HK-2 (cell line): ENCODE results near the gene PLAU.
A peak's percentile ranks its signal among the peaks of the same experiment; 100 is the strongest.

Experiments
- DNase-seq: peaks from one replicate; pipeline ENCODE4 v3.0.0-alpha.2; 2018; ENCODE audit not compliant: unreplicated experiment

PLAU gene

DNA sequence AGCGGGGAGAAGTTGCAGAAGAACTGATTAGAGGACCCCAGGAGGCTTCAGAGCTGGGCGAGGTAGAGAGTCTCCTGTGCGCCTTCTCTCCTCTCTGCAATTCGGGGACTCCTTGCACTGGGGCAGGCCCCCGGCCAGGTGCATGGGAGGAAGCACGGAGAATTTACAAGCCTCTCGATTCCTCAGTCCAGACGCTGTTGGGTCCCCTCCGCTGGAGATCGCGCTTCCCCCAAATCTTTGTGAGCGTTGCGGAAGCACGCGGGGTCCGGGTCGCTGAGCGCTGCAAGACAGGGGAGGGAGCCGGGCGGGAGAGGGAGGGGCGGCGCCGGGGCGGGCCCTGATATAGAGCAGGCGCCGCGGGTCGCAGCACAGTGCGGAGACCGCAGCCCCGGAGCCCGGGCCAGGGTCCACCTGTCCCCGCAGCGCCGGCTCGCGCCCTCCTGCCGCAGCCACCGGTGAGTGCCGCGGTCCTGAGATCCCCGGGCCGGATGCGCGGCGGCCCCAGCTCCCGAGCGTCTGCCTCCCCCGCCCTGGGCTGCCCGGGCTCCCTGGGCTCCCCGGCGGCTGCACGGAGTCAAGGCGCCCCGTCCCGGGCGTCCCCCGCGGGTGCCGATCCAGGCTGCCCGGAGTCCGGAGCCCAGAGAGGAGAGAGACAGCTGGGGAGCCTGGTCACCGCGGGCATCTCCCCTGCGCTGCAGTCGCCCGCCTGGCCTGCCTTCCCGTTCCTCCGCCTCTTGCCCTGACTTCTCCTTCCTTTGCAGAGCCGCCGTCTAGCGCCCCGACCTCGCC, at the start of gene PLAU:
PLAU (plus strand) TSS at position 369 of the 789 bp plus-strand sequence. CDS start 424 bp downstream, outside the sequence.
- peak; percentile 69 for DNase-seq

DNA sequence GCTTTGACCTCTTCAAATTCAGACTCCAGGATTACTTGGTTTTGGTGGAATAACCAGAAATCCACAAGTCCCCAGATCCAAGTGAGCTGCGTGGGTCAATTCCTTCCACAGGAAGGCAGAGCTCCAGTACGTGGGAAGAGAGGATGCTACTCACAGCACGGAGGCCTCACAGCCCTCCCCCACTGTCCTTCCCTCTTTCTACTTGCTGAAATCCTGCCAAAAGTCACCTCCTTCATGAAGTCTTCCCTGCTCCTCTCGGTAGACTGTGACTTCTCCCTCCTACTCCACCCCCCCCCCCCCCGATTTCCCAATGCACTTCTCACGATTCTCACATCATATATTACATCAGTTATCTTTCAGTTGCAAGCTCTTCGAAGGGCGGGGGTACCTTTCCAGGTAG, 48.9 kb upstream of the PLAU start:
- no peak for DNase-seq

DNA sequence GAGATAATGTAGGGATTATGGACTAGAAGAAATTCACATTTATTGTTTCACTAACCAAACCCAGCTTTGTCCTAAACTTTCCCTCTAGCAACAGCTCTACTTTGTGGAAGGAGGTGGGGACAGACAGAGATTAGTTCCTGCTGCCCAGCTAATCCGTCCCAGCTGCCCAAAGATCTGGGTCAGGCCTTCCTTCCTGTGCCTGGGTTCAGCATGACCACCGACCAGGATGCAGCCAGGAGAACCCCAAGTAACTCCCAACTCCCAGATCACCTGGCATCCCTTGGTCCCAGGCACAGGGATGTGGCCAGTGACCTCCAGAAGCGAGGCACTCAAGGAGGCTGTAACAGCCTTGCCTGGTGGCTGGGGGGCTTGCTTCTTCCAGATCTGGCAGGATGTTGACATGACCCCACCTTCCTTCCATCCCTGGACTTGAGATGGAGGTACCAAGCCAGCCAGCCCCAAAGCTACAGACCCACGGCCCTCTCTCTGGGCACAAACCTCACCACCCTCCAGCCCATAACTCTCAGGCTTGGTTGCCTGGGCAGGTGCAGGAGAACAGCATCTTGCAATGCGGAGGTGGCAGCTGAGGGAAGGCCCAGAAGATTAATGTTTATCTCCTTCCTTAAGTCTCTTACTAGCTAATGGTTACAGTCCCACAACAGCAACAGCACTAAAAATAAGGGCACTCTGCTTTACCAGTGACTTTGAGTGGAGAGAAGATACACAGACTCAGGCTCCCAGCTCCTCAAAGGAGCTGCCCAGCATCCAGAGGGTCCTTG, 47.7 kb upstream of the PLAU start:
- DNase-seq, result no peak

DNA sequence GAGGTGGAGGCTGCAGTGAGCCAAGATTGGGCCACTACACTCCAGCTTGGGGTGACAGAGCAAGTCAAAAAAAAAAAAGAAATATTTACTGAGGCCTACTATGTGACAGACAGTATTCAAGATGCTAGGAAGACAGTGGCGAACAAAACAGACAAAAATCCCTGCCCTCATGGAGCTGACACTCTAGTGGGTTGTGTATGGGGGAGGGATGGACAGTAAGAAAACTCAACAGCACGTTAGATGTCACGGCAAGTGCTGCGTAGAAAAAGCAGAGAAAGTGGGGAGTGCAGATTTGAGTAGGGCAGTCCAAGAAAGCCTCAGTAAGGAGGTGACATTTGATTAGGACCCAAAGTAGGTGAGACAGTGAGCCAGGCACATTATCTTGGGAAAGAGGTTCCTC, 46.7 kb upstream of the PLAU start:
- no peak for DNase-seq

DNA sequence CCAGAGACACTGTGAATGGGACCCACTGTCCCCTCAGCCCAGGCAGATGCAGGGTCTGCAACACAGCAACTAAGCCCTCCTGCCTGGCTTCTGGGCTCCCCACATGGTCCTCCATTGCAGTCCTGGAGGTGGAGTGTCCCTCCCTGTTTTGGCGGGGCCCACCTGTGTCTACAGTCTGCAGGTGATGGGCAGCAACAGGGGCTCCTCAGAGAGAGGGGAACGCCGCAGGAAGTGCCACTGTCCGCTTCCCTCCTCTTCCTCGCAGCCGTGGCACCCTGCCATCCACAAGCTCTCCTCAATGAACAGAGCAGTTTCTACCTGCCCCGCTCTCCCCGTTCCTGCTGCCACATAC, 45.8 kb upstream of the PLAU start:
- no peak for DNase-seq

DNA sequence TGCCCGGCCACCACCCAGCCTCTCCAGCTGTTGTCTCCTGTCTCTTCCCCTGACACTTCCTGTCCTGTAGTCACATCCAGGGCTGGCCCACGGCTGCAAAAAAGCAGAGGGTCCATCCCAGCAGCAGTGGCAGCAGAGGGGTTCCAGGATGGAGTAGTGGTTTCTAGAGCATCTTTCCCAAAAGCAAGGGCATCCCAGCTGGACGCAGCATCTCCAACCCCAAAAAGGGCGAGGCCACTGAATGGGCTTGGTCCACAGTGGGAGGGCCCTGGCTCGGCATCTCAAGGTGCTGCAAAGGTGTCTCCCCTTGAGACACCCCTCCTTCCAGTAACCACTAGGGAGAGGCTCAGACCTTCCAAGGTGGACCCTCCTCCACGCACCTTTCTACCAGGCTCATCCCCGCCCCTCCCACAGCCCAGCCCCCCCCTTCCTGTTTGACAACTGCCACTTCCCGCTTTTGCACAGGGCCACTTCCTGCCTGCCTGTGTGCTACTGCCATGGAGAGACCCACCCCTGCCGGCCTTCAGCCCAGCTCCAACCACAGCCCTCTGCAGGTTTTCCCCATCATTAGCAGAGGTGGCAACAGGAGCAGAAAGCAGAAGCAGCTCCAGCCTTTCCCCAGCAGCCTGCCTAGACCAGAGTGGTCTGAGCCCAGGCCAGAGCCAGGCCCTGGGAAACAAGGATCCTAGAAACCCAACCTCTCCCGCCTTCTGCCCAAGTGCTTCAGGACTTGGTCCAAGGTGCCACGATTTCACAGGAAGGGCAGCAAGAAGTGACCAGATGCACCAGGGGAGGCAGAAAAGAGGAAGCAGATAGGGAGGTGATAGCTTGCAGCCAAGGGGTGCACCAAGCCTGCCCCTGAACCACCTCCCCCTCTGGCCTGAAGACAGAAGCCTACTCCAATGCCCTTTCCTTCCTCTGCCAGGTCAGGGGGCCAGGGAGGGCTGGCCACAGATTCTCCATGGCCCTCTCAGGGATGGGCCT, 45.2 kb upstream of the PLAU start:
- DNase-seq, result no peak

DNA sequence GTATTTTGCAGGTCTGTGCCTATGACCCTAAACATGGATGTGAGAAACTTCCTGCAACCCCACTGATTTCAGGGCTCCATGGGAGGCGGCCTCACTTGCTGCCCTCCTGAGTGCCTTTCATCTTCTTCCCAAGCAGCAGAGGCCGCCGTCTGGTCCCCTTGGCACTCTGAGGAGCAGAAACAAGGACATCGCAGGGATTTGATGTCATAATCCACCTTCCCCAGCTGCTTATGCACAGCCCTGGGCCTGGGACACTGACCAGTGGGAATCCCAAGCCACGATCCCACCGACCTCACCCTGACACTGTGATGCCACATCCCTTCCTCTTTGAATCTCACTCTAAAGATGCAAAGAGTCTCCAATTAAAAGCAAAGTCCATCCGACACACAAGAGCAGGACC, 44.3 kb upstream of the PLAU start:
- DNase-seq, result no peak

DNA sequence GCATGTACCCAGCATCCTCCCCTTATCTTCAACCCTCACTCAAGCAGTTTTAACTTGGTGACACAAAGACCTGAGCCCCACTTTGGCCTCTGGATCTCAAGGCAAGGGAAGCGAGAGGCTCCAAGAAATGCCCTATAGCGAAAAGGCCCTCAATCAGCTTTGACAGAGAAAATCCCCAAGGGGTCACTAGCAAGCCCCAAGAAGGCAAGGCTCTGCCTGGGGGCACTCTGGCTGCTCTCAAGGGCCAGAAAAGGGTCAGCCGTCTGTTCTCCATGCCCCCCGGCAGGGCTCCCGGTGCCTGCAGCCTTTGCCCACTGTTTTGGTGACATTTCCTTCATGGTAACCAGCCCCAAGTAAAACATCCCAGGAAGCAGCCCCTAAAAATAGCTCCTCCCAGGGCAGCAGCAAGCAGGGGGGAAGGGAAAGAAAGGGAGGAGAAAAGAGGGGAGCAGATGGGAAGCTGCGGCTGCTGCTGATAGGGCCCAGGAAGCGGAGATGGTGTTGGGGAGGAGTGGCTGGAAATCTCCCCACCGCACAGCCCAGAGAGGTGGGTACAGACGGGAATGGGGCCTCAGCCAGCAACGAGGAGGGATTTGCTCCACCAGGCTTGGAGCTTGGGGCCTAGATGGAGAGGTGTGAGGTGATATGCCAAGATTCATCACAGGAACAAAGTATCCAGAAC, 43.7 kb upstream of the PLAU start:
- no peak for DNase-seq

DNA sequence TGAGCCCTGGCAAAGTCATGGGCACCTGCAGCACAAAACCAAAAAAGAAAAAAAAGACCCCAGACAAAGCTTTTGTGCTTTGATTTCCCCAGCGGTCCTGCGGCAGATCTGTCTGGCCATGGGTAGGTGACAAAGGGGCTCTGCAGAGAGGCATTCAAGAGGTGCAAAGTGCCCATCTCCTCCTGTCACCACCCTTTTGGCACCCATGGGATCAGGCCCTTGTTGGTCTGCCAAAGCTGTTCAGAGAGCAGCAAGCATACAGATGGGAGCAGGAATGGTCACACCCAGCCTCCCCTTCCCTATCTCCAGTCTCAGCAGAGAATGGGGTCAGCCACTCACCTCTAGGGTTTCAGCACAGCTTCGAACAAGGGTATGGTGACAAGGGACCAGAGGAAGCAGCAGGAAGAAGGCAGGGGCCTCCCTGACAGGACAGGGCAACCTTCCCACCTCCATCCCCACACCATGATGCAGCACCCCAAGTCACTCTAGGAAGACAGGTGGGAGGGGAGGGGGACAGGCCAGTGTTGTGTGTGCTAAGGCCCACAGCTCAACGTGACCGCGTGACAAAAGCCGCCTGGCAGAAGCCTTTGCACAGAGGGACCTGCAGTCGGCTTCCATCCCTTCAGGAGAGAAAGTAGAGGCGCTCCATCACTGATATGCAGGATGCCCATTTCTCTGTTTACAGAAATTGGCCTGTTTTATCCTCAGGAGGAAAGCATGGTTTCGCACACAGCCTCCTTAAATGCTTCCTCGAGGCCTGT, 42.9 kb upstream of the PLAU start:
- no peak for DNase-seq

DNA sequence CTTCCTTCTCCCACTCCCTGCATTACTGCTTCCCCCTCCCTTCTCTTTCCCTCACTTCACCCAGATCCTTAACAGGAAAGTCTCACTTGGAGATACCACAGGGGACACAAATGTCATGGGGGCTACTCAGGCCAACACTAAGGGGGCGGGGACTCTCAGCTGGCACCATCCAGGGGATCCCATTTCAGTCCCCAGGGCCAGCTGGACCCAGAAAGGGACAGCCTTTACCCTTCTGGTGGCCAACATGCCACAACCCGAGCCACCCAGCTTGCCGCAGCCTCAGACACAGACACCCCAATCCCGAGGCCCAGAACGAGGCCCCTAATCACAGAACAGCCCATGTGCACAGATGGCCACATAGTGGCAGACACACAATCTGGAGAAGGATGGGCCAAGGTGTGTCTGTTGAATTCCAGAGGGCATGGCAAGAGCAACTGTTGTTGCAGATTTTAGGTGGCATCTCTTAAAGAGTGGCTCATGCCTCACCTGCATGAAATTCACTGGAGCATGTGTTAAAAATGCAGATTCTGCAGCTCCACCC, 42.2 kb upstream of the PLAU start:
- DNase-seq, result no peak

DNA sequence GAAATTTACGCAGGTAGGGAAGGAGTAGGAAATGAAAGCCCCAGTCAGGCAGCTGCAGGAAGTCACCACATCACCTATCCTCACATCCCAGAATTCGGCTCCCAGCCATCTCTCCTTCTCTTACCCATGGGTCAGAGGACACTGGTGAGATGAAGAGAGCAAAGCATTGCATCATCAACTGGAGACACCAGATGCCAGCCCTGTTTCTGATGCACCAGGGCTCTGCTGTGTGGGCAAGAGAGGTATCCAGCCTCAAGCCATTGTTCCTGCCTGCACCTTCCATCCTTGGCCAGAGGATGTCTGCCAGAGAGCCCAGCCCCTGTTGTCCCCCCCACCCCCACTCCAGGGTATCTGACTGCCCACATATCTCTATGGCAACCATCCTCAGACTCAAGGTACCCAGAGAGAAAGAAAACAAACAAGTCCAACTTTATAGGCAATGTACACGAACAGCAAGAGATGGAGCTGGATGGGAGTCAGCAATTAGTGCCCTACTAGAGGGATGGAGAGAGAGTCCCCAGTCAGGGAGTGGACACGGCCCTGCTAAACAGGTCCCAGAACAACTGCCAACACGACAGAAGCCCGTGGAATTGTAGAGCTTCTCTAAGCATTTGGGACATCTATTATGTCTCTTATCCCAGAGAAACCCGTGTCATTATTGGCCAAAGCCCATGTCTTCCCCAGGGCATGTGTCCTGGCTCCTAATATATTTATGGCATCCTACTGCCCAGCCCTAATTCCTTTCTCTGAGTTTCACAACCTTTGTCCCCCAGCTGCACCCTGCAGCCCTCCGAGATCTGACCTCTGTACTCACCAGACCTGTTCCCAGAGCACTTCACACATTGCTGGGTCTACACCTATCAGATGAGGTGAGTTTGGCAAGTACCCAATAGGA, 39.4 kb upstream of the PLAU start:
- DNase-seq, result no peak

DNA sequence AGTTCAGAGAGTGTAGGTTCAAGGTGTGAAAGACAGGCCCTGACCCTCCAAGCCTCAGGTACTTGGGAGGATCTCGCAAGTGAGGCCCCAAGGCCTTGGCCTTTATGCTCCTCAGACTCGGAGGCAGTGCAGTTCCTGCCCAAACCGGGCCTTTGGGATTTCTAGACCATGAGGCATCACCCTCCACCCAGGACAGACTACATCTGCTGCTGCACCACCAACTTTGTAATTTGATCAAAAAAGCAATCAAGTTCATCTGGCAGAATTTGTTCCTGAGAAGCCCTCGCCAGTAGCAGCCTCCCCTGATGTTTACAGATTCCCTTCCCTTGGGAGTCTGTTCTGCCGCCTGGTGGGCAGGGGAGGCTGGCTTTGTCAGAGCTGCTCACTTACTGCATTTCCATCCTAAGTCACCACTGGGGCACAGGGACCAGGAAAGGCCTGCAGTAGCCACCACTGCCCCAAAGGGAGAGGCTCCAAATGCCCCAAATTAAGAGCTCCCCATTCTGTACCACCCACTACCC, 38.7 kb upstream of the PLAU start:
- no peak for DNase-seq

DNA sequence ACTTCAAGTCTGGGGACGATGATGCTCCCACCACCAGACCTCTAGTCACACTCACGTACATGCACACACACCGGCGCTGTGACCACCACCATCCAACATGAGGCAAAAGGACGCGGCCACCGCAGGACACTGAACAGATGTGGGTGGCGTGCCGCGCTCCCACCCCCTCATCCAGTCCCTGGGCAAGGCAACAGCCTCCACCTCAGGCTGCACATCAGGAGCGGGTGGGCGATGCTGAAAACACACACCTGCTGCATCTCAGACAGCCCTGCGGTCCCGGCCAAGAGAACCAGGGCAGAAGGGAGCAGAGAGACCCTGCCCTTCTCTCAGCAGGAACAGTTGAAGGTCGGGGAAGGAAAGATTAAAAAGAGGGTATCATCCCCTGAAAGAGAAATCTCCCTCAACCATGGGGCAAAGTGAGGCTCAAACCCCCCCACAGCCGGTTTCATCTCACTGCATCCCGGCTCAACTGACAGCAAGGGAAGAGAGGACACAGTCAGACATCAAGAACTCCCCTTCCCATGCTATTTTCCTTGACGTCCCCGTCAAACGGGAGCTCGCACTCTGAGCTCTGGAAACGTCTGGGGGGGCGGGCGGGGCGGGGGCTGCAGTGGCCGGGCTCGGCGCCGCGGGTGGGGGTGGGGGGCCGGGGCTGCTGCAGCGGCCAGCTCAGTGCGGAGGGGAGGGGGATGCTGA, 37.6 kb upstream of the PLAU start:
- no peak for DNase-seq

DNA sequence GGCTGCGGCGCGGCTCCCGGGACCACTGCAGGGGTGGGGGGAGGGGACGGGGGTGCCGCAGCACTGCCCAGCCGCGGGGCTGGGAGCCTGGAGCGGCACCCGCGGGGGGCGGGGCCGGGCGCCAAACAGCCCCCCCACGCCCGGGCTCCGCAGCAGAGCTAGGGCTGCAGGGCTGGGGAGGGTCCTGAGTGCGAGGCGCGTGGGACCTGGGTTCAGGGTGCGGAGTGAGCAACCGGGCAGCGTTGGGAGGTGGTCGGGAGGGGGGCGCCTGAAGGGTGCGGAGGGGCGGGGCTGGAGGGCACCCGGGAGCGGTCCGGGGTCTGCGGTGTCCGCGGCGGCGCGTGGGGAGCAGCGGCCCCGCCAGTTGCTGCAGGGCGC, 37.1 kb upstream of the PLAU start:
- no peak for DNase-seq

DNA sequence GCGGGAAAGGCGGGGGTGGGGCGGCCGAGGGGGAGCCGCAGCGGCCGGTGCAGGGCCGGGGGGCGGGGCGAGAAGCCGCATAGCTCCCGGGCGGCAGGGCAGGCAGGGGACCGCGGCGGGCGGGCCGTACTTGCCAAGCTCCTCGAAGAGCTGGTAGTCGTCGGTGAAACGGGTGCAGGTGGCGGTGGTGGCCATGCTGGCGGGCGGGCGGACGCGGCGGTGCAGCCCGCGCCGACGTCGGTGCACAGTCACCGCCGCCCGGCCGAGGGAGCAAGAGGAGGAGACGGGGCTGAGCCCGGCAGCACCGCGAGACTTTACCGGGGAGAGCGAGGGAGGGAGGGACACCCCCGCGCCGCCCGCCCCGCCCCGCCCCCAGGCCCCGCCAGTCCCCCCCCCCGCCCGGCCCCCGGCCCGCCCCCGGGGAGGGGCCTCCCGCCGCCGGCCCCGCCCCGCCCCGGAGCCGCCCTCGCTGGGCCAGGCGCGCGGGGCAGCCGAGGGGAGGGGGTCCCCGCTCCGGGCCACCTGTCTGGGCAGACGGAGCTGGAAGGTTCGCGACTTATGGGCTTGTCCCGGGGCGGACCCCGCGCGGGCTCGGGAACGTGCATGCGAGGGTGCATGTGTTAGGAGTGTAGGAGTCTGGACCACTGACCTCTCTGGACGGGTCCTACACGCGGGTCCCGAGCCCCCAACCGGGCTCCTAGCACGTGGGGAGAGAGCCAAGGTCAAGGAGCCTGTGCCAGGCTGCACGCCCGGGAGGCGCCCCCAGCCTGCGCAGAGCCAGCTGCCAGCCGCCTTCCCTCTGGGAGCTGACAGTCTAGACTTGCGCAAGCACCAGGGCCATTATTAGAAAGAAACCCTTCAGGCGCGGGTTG, 36.4 kb upstream of the PLAU start, which contains the start of gene CAMK2G:
CAMK2G (minus strand) TSS at position 289 of the 872 bp plus-strand sequence; CDS start at position 195, 94 bp downstream.
- peak; percentile 87 for DNase-seq

DNA sequence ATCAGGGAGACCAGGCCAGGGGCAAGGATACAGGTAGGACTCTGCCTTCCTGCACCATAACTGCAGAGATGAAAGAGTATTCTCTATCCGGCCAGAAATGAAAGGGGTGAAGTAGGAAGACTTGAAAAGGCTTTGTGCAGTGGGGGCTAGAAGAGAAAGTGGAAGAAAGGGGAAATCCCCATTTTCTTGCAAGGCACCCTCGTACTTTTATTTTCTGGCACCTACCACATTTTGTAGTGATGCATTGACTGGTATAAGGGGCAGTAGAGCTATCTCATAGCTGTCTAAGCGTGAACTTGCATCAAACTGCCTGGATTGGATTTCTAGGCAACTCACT, 35.8 kb upstream of the PLAU start:
- DNase-seq, result no peak

DNA sequence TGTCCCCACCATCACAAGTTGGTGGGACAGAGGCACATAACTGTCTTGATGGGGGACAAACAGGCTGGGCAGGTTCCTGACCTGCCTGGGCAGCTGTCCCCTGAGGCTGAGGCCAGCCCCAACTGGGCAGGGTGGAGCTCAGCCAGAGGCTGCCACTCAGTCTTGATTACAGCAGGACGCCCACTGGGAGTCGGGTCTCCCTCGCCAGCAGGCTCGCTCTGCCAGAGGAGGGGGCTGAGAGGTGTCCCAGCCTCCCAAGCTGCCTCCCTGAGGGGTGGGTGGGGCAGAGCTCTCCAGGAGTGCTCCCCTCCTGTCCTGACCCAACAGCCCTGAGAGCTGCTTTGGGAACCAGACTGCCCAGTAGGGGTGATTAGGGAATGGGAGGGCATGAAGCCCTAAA, 34.8 kb upstream of the PLAU start:
- no peak for DNase-seq

DNA sequence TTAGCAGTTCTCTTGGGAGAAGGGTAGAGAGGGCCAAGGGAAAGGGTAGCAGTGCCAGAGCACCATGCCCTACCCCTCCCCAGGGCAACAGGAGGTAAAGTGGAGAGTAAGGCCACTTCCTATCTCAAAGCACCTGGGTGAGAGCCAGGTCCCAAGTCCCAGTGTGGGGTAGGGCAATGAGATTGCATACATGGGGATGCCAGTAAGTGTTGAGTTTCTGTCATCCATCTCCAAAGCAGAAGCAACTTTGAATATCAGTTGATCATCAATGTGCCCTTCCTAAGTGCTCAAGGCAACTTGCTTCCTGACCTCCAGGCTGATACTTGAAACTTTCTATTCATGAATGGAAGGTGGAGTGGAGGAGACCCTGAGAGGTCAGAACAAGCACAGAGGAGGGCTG, 34.4 kb upstream of the PLAU start:
- no peak for DNase-seq
